ENCODE data around the gene SEMA3E.

DNA sequence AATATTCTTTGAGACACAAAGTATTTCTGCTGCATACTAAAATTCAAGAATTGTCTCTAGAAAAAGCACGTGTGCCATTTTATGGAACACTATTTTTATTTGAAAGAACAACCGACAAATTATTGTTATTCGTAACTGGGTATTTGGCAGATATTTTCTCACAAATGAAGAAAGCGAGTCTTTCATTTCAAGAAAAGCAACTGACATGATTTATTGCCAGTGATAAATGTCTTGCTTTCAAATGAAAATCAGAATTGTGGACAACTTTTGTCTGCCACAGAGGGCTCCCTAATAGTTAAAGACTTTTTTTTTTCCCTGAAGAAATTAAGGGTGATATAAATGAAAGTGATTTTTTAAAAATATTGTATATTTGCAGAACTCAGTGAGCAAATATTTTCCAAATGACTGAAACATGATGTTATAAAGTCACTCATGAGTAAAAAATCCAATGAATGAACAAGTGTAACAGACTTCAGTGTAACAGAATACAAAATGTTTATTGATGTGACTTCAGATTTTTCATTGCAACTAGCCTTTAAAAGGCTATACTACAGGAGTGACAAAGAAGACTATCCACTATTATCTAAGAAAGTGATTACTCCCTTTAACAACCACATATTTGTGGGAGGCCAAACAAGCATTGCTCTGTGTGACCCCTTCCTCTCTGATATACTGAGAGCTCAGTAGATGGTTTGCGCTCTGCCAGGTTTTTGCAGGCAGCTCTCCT lies 49.0 kb upstream of the SEMA3E start:
- TF ChIP-seq POLR2A (IDR thresholded peaks at IDR 0.05; ENCODE audit: low read depth, low read length): no peak
- TF ChIP-seq POLR2AphosphoS5 (IDR thresholded peaks at IDR 0.05; ENCODE audit: low read depth, low read length): no peak
- no peak for TF ChIP-seq TAF1 (IDR thresholded peaks at IDR 0.05; ENCODE audit: low read depth, low read length)
- no peak for TF ChIP-seq SPI1 (IDR thresholded peaks at IDR 0.05; ENCODE audit: low read depth, low read length)
- no peak for TF ChIP-seq PAX5 (IDR thresholded peaks at IDR 0.05; ENCODE audit: insufficient read depth, low read length, severe bottlenecking)

All from GM12891 (cell line).